HEK293 (cell line): ENCODE results near the gene NECTIN2.

ENCODE experiments used
- CTCF ChIA-PET: fragments of 350-600 bp; formaldehyde crosslinking; extraction: SDS; loops from one replicate; lab custom pipeline; 2021; ENCODE audit warnings: antibody characterized with exemption; lab: Yijun Ruan, JAX
- POLR2A ChIA-PET: fragments of 300-600 bp; formaldehyde crosslinking; extraction: SDS; loops from one replicate; lab custom pipeline; 2020; ENCODE audit warnings: antibody characterized with exemption, inconsistent platforms; lab: Yijun Ruan, JAX
- H3K27ac ChIP-seq: fragments of 200-500 bp; sonication (Bioruptor generic); 2 replicates; pipeline ENCODE4 v1.5.1; 2014; ENCODE audit warnings: low read depth, low read length, control low read depth, inconsistent platforms; ENCODE audit errors: extremely low read depth
- H3K36me3 ChIP-seq, 2 experiments: fragments of 200-500 bp in 1 of 2; sonication (Bioruptor generic) in 1 of 2; 1 replicate in 1 of 2; 2 replicates in 1 of 2; pipeline ENCODE4 v1.5.1; 2014 to 2017; ENCODE audit warnings: inconsistent platforms in 2 of 2, low read length in 2 of 2; ENCODE audit not compliant: control insufficient read depth in 2 of 2, insufficient read depth in 1 of 2
- H3K4me1 ChIP-seq: fragments of 200-500 bp; sonication (Bioruptor generic); 2 replicates; pipeline ENCODE4 v1.5.1; 2014; ENCODE audit warnings: mild to moderate bottlenecking, low read length, inconsistent platforms; ENCODE audit not compliant: control insufficient read depth, insufficient read depth
- H3K4me3 ChIP-seq: 2 replicates; pipeline ENCODE4 v1.5.1; 2011; ENCODE audit warnings: low read depth, mild to moderate bottlenecking, control low read depth, low read length, moderate library complexity
- H3K9me3 ChIP-seq: fragments of 200-500 bp; sonication (Bioruptor generic); 2 replicates; pipeline ENCODE4 v1.5.1; 2014; ENCODE audit warnings: low read depth, low read length, inconsistent platforms; ENCODE audit not compliant: control insufficient read depth, insufficient read depth
- GLIS1 ChIP-seq: fragments of 450-650 bp; formaldehyde crosslinking; IDR thresholded peaks from 2 replicates; pipeline ENCODE4 v1.5.1; 2016; ENCODE audit warnings: missing biosample characterization, missing genetic modification characterization
- GLIS2 ChIP-seq: fragments of 450-650 bp; formaldehyde crosslinking; IDR thresholded peaks from 2 replicates; pipeline ENCODE4 v1.5.1; 2016; ENCODE audit warnings: missing biosample characterization, missing genetic modification characterization
- IKZF3 ChIP-seq: fragments of 450-650 bp; IDR thresholded peaks from 2 replicates; pipeline ENCODE4 v1.5.0; 2018; ENCODE audit warnings: missing biosample characterization, mild to moderate bottlenecking, missing genetic modification characterization, moderate library complexity
- KLF1 ChIP-seq: fragments of 450-650 bp; formaldehyde crosslinking; IDR thresholded peaks from 2 replicates; pipeline ENCODE4 v1.5.1; 2016; ENCODE audit warnings: missing biosample characterization, missing genetic modification characterization
- YY1 ChIP-seq: fragments of 450-650 bp; formaldehyde crosslinking; IDR thresholded peaks from 2 replicates; pipeline ENCODE4 v1.5.1; 2018; ENCODE audit warnings: missing biosample characterization, missing genetic modification characterization
- ZBTB20 ChIP-seq: fragments of 450-650 bp; formaldehyde crosslinking; IDR thresholded peaks from 2 replicates; pipeline ENCODE4 v1.5.1; 2016; ENCODE audit warnings: missing biosample characterization, missing genetic modification characterization
- ZFHX2 ChIP-seq: fragments of 450-650 bp; formaldehyde crosslinking; conservative IDR thresholded peaks from 2 replicates; pipeline ENCODE4 v1.5.1; 2016; ENCODE audit warnings: missing biosample characterization, missing genetic modification characterization
- ZIC2 ChIP-seq: fragments of 450-650 bp; formaldehyde crosslinking; IDR thresholded peaks from 2 replicates; pipeline ENCODE4 v1.5.1; 2016; ENCODE audit warnings: missing biosample characterization, missing genetic modification characterization
- ZNF121 ChIP-seq: fragments of 450-650 bp; formaldehyde crosslinking; IDR thresholded peaks from 2 replicates; pipeline ENCODE4 v1.5.1; 2016; ENCODE audit warnings: missing biosample characterization, missing genetic modification characterization
- ZNF19 ChIP-seq: fragments of 450-650 bp; formaldehyde crosslinking; IDR thresholded peaks from 2 replicates; pipeline ENCODE4; 2016; ENCODE audit warnings: missing biosample characterization, missing genetic modification characterization, low read depth
- ZNF324 ChIP-seq: fragments of 450-650 bp; formaldehyde crosslinking; IDR thresholded peaks from 2 replicates; pipeline ENCODE4 v1.5.1; 2016; ENCODE audit warnings: missing biosample characterization, missing genetic modification characterization
- ZNF777 ChIP-seq: fragments of 450-650 bp; formaldehyde crosslinking; IDR thresholded peaks from 2 replicates; pipeline ENCODE4 v1.5.1; 2017; ENCODE audit warnings: missing biosample characterization, missing genetic modification characterization, borderline replicate concordance
- TF ChIP-seq, protein P1 (sequence below): fragments of 450-650 bp; formaldehyde crosslinking; IDR thresholded peaks from 2 replicates; pipeline ENCODE4 v1.5.1; 2016; ENCODE audit warnings: missing biosample characterization, missing genetic modification characterization
- TF ChIP-seq, protein P2 (sequence below): fragments of 450-650 bp; formaldehyde crosslinking; IDR thresholded peaks from 2 replicates; pipeline ENCODE4 v1.5.1; 2016; ENCODE audit warnings: missing biosample characterization, missing genetic modification characterization
- TF ChIP-seq, protein P3 (sequence below): fragments of 450-650 bp; formaldehyde crosslinking; IDR thresholded peaks from 2 replicates; pipeline ENCODE4 v1.5.1; 2016; ENCODE audit warnings: missing biosample characterization, missing genetic modification characterization
- TF ChIP-seq, protein P4 (sequence below): fragments of 450-650 bp; formaldehyde crosslinking; optimal IDR thresholded peaks from 2 replicates; pipeline ENCODE3; 2016; ENCODE audit warnings: missing biosample characterization, mild to moderate bottlenecking, missing genetic modification characterization

The NECTIN2 gene

DNA sequence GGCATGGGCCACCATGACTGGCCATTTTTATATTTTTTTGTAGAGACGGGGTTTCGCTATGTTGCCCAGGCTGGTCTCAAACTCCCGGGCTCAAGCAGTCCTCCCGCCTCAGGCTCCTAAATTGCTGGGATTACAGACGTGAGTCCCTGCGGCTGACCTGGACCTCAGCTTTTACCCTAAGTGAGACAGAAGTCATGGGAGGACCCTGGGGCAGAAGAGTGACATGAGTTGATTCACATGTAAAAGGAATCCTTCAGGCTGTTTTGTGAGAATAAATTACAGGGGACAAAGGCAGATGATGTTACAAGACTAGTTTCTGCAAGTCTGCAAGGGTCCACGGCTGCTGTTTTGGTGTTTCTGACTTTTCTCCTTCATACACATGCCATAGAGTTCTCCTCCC is 39.8 kb upstream of the NECTIN2 start (continued):
- no peak for TF ChIP-seq ZIC2 (tag by site-specific recombination)
- TF ChIP-seq, protein P1, sequence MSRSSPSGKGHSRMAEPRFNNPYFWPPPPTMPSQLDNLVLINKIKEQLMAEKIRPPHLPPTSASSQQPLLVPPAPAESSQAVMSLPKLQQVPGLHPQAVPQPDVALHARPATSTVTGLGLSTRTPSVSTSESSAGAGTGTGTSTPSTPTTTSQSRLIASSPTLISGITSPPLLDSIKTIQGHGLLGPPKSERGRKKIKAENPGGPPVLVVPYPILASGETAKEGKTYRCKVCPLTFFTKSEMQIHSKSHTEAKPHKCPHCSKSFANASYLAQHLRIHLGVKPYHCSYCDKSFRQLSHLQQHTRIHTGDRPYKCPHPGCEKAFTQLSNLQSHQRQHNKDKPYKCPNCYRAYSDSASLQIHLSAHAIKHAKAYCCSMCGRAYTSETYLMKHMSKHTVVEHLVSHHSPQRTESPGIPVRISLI: no peak

DNA sequence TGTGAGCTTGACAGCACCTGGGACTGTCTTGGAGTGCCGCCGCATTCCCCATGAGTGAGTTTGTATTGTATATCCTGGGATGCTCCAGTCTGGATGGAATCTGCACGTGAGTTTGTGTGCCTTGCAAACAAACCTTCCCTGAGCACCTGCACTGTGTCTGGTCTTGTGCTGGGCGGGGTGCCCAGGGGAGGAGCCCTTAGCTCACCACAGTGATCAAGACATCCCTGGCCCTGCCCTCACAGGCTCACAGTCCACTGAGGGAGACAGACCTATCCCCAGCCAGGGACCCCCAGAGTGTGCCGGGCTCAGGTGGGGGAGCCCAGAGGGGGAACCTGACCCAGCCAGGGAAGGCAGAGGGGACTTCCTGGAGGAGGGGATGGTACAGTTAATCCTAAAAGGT is 38.9 kb upstream of the NECTIN2 start:
- H3K36me3 ChIP-seq: peaks cover 0 to 2% of the 10 kb centered on the region in 2 experiments; a peak in 1 of 3 replicates
- POLR2A ChIA-PET: interaction anchor here (0.5 to 3.7 kb wide), 3 partner anchors 27 to 39 kb away, joined by 5 to 10 read pairs (median 6); partner anchors contain the start of gene NECTIN2

DNA sequence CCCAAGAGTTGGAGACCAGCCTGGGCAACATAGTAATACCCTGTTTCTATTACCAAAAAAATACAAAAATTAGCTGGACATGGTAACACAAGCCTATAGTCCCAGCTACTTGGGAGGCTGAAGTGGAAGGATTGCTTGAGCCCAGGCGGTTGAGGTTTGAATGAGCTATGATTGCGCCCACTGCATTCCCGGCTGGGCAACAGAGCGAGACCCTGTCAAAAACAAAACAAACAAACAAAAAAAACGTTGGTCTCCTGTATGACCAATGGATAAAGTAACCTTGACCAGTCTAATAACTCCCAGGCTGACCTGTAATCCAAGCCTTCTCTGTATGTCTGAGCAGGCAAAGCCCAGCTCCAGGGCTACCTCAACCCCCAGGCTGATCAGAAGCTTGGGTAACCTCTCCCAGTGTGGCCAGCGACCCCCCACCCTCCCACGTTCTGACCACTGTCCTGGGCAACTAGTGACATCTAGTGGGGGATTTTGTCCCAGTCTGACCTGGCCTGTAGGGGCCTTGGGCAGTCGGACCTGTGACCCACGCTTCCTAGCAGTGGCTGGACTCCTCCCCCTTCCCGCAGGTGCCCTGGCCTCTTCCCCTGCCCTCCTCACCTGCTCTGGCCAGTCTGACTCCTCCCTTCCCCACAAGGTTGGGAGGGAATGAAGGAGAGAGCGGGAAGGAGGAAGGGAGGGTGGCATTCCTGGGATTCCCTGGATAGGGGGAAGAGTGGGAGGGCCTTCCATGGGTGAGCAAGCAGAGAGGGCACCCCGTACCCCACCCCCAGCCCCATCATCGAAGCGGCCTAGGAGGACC is 38.2 kb upstream of the NECTIN2 start:
- POLR2A ChIA-PET: interaction anchor here (0.5 to 3.7 kb wide), 7 partner anchors 9 to 84 kb away, joined by 3 to 10 read pairs (median 4); partner anchors contain the start of gene NECTIN2
- no peaks in the 10 kb centered on the region for H3K9me3 ChIP-seq
- no peak overlapping the region for H3K4me3 ChIP-seq
- TF ChIP-seq ZNF121 (peak; percentile 59; the same call in 1 of the 2 replicates), YY1 (tag by site-specific recombination) (no peak), ZFHX2 (tag by site-specific recombination) (peak; percentile 34), GLIS2 (tag by site-specific recombination) (peak; percentile 28; the same call in 1 of the 2 replicates), ZNF19 (tag by site-specific recombination) (no peak), IKZF3 (tag by site-specific recombination) (no peak), GLIS1 (tag by site-specific recombination) (peak; percentile 19)
- TF ChIP-seq, protein P2, sequence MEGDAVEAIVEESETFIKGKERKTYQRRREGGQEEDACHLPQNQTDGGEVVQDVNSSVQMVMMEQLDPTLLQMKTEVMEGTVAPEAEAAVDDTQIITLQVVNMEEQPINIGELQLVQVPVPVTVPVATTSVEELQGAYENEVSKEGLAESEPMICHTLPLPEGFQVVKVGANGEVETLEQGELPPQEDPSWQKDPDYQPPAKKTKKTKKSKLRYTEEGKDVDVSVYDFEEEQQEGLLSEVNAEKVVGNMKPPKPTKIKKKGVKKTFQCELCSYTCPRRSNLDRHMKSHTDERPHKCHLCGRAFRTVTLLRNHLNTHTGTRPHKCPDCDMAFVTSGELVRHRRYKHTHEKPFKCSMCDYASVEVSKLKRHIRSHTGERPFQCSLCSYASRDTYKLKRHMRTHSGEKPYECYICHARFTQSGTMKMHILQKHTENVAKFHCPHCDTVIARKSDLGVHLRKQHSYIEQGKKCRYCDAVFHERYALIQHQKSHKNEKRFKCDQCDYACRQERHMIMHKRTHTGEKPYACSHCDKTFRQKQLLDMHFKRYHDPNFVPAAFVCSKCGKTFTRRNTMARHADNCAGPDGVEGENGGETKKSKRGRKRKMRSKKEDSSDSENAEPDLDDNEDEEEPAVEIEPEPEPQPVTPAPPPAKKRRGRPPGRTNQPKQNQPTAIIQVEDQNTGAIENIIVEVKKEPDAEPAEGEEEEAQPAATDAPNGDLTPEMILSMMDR (tag by site-specific recombination): peak; percentile 85
- CTCF ChIA-PET: interaction anchor here (0.6 to 5.9 kb wide), 17 partner anchors 10 to 84 kb away, joined by 3 to 35 read pairs (median 6); partner anchors contain the start of gene NECTIN2
- H3K36me3 ChIP-seq: peaks cover 0 to 3% of the 10 kb centered on the region in 2 experiments; a peak in 1 of 3 replicates
- no peak overlapping the region for H3K27ac ChIP-seq
- peaks cover 8% of the 10 kb centered on the region for H3K4me1 ChIP-seq

More for the DNA sequence above, 38.9 kb upstream of the NECTIN2 start:
- H3K4me3 ChIP-seq: no peak overlapping the region
- H3K9me3 ChIP-seq: no peaks in the 10 kb centered on the region
- TF ChIP-seq GLIS1 (tag by site-specific recombination): peak; percentile 69
- TF ChIP-seq ZNF777: no peak
- peak; percentile 88 for TF ChIP-seq KLF1 (tag by site-specific recombination)
- CTCF ChIA-PET: interaction anchor here (0.6 to 5.9 kb wide), 13 partner anchors 9 to 84 kb away, joined by 3 to 35 read pairs (median 7); partner anchors contain the start of gene NECTIN2
- H3K27ac ChIP-seq: no peak overlapping the region
- H3K4me1 ChIP-seq: peaks cover 8% of the 10 kb centered on the region

DNA sequence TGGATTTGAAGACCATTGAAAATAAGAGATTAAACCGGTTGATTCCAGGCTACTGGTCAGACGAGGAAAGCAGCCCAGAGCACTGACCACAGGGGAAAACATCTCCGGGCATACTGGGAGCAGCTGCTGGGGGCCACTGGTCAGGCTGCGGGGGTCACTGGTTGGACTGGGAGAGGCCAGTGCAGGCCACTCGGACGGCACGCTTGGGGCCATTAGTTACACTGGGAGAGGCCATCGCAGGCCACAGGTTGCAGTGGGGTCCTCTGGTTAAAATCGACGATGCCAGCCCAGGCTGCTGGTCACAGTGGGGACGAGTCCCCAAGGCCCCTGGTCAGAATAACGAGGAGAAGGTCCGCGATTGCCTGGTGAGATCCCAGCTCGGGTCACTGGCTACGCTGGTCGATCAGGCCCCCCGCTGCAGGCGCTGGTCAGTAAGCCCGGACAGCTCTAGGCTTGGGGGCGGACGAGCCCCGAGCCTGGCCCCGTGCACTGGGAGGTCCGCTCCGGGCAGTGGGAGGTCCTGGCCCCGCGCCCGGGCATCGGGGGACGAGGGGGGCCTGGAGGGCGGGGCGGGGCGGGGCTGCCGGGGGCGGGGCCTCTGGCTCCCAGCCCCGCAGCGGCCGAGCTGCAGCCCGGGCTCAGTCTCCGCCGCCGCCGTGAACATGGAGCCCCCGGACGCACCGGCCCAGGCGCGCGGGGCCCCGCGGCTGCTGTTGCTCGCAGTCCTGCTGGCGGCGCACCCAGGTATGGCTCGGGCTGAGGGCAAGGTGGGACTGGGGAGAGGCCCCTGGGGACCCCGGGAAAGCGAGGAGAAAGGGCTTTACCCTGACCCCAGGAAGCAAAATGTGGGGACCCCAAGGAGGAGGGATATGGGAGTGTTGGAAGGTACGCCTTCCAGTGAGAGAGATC is 37.4 kb upstream of the NECTIN2 start, which contains the start of gene BCAM:
BCAM (plus strand) TSS at position 641 of the 909 bp plus-strand sequence; CDS start at position 663, 22 bp downstream.
- Histone ChIP-seq H3K4me1 (peaks cover 8% of the 10 kb centered on the region), H3K9me3 (no peaks in the 10 kb centered on the region), H3K4me3 (peak within 1 kb of the TSS; percentile 58), H3K27ac (peak within 1 kb of the TSS; percentile 64; the same call in 1 of the 2 replicates), H3K36me3 (peaks cover 0 to 12% of the 10 kb centered on the region in 2 experiments; a peak in 1 of 3 replicates)
- POLR2A ChIA-PET: interaction anchor here (0.5 to 3.7 kb wide), 9 partner anchors 8 to 85 kb away, joined by 3 to 10 read pairs (median 4); partner anchors contain the start of gene NECTIN2
- CTCF ChIA-PET: interaction anchor here (0.9 to 3.2 kb wide), 13 partner anchors 11 to 119 kb away, joined by 3 to 17 read pairs (median 4); partner anchors contain the start of gene NECTIN2
- no peak for TF ChIP-seq ZNF324 (tag by site-specific recombination)
- TF ChIP-seq, protein P3, sequence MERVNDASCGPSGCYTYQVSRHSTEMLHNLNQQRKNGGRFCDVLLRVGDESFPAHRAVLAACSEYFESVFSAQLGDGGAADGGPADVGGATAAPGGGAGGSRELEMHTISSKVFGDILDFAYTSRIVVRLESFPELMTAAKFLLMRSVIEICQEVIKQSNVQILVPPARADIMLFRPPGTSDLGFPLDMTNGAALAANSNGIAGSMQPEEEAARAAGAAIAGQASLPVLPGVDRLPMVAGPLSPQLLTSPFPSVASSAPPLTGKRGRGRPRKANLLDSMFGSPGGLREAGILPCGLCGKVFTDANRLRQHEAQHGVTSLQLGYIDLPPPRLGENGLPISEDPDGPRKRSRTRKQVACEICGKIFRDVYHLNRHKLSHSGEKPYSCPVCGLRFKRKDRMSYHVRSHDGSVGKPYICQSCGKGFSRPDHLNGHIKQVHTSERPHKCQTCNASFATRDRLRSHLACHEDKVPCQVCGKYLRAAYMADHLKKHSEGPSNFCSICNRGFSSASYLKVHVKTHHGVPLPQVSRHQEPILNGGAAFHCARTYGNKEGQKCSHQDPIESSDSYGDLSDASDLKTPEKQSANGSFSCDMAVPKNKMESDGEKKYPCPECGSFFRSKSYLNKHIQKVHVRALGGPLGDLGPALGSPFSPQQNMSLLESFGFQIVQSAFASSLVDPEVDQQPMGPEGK (tag by site-specific recombination): peak; percentile 7; the same call in 1 of the 2 replicates
- TF ChIP-seq, protein P4, sequence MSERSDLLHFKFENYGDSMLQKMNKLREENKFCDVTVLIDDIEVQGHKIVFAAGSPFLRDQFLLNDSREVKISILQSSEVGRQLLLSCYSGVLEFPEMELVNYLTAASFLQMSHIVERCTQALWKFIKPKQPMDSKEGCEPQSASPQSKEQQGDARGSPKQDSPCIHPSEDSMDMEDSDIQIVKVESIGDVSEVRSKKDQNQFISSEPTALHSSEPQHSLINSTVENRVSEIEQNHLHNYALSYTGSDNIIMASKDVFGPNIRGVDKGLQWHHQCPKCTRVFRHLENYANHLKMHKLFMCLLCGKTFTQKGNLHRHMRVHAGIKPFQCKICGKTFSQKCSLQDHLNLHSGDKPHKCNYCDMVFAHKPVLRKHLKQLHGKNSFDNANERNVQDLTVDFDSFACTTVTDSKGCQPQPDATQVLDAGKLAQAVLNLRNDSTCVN (tag by site-specific recombination): peak; percentile 41
- TF ChIP-seq ZBTB20 (tag by site-specific recombination): peak; percentile 85; the same call in 1 of the 2 replicates
- TF ChIP-seq, protein P2 (tag by site-specific recombination): no peak
